COLO668 (cell line): Measurements from ENCODE around the gene MOB3A.
"Not testable (repeated sequence)": the region's sequence is repeated elsewhere in the genome, so short reads cannot be mapped to it uniquely, and the experiment has no call there.

Experiments
- DNase-seq: peaks from one replicate; lab custom pipeline; 2025; ENCODE audit not compliant: unreplicated experiment; lab: John Stamatoyannopoulos, UW

MOB3A gene

DNA sequence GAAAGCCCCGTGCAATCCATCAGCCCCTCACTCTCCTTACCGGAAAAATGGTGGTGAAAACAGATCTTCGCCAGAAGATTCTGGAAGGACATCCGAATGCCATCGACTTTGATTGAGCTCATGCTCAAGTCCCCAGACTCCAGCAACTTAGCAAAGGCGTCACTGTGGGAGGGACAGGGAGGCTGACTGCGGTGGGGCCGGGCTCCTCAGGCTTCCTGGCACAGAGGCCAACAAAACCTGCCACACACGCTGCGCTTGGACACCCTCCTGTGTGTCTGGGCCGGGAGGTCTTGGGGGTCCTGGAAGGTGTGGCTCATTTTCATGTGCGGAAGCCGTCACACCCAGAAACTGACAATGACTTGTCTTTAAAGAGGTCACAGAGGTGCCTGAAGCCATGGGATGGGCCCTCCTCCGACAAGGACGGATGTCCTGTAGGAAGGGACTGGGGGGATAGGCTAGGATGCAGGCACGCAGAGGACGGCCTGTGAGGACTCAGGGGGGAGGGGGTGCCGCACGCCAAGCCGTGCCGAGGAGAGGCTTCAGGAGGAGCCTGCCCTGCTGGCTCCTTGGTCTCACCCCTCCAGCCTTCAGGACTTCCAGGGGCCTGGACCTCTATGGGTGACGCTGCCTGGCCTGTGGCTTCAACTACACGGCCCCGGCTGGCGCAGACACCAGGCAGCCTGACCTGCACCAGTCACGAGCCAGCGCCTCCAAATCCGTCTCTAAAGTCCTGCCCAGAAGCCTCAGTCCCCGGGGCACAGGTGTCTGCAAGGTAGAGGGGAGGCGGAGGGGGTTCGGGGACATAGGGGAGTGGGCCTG, 13.1 kb upstream of the MOB3A start:
- no peak for DNase-seq

DNA sequence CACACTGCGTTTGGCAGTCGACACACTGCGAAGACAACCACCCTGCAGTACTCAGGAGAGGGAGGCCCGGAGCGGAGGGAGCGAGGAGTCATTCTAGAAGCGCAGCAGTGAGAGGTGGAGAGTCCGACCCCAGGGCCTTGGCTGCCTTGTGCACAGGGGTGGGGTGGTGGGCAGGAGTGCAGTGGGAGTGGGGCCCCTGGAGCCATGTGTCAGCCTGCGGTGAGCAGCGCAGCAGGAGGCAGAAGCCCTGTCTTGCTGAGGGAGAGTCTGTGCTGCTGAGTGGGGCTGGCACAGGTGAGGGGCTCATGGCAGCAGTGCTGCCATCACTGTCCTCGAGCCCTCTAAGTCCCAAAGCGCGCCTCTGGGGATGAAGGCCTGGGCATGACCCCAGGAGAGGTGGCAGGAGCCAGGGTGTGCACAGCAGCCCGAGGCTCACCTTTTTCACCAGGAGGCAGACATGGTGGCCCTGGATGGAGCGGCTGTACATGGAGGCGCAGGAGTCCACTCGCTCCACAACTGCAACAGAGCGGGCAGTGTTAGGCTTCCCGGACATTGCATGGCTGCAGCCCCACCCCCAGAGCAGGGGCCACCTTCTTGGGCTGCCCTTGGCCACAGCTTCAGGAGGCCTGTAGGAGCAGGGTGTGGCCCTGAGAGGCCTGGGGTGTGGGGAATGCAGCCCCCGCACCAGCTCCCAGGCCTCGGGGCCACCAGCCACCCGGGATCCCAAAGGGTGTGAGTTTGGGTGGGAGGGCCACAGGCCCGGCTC, 12.3 kb upstream of the MOB3A start:
- DNase-seq: no peak

DNA sequence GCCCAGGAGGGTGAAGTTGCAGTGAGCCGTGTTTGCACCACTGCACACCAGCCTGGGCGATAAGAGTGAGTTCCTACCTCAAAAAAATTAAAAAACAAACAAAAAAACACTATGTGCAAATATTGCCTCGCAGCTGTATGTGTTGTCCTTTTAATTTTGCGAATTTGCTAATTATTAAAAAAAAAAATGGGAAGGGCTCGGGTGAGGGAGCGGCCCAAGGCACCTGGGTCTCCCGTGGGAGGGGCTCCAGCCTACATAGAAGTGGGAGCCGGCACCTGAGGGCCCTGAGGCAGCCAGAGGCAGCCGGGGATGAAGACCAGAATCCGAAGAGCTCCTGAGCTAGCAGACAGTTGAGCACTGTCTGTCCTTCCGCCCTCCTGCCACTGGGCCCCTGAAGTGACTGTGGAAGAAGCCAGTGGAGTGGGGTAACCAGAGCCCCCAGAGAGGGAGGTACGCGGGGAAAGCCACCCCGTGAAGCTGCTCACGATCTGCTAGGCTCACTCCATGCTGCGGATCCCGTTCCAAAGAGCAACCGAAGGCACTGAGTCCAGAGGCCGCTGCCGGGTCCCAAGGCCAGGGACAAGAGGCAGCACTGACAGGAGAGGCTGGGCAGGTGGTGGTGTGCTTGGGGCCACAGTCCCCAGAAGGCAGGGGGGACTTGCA, 7.0 kb upstream of the MOB3A start:
- DNase-seq: no peak

DNA sequence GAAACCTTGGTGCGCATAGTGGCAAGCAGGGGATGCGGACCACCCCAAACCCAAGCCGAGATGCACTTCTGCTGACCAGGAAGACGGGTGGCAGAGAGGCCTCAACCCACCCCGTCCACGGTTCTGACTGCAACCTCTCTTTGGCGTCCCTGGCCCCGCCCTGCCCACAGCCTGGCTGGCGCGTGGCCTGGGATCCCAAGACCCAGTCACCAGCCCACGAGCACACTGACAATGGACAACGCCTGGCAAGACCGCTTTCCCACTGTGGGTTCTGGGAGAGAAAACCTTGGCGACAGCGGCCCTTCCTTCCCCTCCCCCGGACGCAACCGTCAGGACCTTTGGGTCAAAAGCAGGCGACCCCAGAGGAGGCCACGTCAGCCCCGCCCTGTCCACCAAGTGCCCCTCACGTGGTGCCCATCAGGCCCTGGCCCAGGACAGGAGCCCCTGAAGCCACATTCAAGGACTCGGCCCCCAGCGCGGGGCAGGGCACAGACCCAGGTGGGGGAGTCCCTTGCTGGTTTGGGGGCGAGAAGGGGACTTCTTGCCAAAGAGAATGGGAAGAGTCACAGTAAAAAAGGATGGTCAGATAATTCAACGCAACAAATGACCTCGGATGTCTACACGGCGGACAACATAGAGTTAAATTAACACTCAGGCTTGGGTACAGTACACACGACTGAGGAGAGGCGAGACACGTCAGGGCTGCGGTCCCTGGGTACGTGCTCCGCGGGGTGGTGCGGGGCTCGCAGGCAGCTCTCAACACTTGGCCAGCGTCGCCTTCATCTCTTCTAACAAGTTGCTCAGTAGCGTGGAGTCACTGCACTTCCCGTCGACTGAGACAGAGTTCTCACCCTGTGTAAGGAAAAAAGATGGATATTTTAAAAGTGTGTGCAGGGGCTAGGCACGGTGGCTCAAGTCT, 5.5 kb upstream of the MOB3A start:
- no peak for DNase-seq

DNA sequence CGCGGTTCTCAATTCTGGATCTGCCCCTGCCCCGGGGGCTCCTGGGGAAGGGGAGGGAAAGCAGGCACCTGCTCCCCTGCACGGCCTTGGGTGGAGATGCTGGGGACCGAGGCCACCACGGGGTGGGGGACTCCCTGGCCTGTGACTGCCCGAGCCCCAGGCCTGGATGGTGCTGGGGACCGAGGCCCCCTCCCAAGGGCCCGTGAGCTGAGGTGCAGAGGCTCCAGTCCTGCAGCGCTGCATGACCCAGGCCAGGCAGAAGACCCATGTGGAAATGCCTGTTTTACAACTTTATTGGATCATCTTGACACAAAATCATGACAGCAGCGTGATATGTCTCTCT, 4.6 kb upstream of the MOB3A start:
- DNase-seq: no peak

DNA sequence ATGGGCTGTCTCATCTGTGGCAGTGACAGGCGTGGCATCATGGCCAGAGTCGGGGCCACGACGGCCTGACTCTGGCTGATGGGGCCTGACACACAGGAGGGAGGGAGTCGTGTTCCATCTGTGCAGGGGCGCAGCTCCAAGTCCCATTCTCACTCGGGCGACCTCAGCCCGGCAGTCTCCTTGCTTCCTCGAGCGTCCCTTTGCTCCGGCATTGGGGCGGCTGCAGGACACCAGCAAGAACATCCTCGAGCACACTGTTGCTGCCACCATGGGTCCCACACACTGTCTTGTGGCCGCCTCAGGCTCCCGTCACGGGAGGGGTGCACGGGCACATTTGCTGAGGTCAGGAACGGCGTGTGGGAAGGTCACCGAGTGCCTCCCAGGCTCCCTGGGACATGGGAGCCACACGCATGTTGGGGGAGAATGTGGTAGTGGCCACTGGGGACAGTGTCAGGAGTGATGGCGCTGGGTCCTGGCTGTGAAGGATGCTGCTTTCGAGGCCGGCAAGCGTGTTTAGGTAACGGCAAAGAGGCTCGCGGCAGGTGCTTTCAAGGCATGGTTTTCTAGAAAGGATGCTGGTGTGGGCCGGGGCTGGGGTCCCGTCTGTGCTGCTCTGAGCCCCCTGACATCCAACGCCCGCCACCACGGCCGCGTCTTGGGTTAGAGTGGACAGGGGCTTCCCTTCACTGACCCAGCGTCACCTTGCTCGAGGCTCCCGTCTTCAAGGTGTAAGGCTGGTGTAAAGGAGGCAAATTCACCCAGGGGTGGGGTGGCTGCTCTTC, 4.0 kb upstream of the MOB3A start:
- DNase-seq: no peak

DNA sequence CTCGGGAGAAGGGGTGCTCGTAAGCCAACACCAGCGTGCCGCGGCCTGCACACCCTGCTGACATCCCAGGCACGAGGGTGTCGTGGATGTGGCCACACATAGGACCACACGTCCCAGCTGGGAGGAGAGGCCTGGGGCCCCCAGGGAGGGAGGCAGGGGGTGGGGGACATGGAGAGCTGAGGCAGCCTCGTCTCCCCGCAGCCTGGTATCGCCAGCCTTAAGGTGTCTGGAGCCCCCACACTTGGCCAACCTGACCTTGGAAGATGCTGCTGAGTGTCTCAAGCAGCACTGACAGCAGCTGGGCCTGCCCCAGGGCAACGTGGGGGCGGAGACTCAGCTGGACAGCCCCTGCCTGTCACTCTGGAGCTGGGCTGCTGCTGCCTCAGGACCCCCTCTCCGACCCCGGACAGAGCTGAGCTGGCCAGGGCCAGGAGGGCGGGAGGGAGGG, 3.0 kb upstream of the MOB3A start:
- no peak for DNase-seq

DNA sequence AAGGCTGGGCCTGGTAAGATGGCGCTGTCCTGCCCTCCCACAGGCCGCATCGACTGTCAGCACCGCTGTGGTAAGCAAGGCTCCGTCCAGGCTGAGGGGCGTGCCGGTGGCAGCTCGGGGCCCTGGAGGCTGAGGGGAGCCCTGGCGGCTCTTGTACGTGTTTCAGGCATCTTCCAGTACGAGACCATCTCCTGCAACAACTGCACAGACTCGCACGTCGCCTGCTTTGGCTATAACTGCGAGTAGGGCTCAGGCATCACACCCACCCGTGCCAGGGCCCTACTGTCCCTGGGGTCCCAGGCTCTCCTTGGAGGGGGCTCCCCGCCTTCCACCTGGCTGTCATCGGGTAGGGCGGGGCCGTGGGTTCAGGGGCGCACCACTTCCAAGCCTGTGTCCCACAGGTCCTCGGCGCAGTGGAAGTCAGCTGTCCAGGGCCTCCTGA, 1.8 kb upstream of the MOB3A start:
- peak; percentile 57 for DNase-seq

DNA sequence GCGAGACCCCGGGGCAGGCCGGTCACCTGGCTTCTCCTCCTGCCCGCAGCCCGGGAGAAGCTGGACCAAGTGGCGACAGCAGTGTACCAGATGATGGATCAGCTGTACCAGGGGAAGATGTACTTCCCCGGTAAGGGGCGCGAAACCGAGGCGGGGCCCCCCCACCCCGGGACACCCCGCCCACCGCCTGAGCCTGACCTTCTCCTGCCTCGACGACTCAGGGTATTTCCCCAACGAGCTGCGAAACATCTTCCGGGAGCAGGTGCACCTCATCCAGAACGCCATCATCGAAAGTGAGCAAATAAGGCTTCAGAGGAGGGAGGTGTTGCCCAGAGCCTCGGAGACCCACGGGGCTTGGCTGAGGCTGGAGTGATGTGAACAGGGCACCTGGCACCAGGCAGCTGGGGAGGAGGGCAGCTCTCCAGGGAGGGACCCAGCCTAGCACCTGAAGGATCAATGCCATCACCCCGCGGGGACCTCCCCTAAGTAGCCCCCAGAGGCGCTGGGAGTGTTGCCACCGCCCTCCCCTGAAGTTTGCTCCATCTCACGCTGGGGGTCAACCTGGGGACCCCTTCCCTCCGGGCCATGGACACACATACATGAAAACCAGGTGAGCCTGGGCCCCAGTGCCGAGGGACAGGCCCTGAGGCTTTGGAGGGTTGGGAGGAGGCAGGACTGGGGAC, 1.2 kb upstream of the MOB3A start:
- DNase-seq: peak; percentile 78

DNA sequence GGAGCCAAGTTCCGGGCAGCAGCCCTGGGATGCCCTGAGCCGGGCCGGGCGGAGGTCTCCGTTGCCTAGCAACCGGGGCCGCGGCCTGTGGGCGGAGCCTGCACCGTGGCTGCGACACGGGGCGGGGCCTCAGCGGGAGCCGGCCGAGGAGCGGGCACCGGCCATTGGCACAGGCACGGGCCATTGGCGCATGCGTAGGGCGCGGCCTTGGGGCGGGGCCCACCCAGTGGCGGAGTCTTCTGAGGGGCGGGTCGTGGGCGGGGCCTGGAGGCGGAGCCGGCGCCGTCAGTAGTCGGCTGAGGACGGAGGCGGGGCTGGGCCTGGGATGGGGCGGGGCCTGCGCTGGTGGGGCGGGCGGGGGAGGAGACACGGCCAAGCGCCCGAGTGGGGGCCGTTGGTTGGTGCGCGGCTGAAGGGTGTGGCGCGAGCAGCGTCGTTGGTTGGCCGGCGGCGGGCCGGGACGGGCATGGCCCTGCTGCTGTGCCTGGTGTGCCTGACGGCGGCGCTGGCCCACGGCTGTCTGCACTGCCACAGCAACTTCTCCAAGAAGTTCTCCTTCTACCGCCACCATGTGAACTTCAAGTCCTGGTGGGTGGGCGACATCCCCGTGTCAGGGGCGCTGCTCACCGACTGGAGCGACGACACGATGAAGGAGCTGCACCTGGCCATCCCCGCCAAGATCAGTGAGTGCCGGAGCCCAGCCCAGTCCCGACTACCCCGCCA, 515 bp upstream of the MOB3A start, which contains the start of gene IZUMO4:
IZUMO4 (plus strand) TSS at position 436 of the 723 bp plus-strand sequence; CDS start at position 467, 31 bp downstream.
- peak; percentile 98 for DNase-seq

DNA sequence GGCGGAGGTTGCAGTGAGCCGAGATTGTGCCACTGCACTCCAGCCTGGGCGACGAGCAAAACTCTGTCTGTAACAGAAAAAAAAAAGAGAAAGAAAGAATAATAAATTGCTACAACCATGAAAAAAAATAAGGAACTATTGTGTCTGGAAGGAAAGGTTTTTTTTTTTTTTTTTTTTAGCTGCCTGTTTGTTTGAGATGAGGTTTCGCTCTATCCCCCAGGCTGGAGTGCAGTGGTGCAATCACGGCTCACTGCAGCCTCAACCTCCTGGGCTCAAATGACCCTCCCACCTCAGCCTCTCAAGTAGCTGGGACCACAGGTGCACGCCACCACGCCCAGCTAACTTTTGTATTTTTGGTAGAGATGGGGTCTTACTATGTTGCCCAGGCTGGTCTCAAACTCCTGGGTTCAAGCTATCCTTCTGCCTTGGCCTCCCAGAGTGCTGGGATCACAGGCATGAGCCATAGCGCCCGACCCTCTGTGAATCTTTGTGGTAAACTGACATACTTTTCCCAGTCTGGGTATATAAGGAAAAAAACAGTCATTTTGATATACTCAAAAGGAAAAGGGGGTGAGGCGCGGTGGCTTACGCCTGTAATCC, 4.1 kb downstream of the MOB3A start:
- not testable (repeated sequence) for DNase-seq

DNA sequence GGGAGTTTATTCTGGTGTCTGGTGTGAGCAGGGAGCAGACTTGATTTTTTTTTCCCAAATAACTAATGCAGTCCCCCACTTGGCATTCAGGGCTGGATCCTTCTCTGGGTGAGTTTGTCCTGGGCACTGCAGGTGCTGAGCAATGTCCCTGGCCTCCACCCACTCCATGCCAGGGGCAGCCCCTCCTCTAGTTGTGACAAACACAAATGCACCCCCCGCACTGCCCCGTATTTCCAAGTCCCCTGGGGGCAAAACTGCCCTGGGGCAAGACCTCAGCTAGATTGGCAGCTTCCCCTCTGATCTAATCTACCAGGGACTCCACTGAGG, 6.4 kb downstream of the MOB3A start:
- no peak for DNase-seq

DNA sequence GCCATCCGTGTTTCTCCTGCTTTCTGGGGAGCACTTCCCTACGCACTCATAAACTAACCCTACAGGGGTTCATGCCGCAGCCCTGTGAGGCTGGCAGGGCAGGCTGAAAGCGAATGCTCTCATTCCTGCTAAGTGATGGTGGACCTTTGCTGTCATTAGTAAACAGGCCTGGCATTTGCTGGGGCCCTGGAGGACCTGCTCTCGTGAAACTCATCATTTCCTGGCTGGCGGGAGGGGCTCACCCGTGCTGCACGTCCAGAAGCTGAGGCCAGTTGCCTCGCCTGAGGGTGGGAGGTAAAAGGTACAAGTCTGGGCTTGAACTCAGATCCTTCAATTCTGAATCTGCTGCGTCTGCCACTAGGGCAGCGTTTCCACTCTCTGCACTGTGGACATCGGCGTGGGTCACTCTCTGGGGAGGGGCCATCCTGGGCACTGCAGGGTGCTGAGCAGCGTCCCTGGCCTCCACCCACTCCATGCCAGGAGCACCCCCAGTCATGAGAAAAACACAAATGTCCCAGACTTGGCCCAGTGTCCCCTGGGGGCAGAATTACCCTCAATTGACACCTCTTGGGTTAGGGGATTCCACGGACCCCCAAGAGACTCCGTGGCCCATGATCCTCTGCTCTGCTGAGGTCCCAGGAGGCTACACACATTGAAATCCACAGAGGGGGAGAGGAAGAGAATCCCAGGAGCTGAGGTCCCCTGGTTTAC, 7.0 kb downstream of the MOB3A start:
- peak; percentile 22 for DNase-seq

DNA sequence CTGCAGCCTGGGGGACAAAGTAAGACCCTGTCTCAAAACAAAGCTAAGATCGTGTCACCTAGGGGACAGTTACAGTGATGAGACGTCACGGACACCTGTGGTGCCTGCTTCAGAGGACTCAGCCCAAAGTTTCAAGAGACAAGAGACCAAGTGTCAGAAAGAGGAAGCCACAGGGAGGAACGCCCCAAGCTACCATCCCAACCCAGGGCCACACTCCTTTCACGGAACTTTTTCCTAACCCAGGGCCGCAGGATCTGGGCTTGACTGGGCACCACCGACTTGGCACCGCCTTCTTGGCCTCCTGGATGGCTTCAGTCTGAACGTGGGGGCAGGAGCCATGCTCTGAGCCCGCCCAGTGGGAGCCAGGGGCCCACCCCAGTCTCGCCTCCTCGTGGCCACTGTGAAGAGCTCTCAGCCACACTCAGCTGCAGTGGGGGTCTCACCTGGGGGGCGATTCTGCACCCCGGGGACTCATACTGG, 8.5 kb downstream of the MOB3A start:
- DNase-seq: no peak

DNA sequence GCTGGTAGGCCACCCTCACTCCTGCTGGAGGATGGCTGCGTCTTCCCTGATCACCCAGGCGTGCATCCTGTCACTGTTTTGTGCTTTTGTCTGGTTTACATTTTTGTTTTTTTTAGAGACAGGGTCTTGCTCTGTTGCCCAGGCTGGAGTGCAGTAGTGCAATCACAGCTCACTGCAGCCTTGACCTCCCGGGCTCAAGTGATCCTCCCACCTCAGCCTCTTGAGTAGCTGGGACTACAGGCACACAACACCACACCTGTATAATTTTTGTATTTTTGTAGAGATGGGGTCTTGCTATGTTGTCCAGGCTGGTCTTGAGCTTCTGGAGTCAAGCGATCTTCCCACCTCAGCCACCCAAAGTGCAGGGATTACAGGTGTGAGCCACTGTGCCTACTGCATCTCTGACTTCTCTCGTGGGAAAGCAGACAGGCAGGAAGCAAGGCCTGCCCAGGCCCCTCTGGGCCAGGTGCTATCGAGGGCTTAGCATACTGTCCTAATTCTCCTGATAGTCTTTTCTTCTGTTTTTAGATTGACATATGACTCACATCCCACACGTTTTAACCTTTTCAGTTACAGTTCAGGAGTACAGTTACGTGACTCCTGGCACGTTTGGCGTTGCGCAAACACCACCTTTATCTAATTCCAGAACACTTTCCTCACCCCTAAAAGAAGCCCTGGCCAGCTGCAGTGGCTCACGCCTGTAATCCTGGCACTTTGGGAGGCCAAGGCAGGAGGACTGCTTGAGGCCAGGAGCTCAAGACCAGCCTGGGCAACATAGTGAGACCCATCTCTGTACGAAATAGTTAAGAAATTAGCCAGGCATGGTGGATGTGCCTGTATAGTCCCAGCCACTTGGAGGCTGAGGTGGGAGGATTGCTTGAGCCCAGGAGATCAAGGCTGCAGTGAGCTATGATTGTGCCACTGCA, 9.2 kb downstream of the MOB3A start:
- DNase-seq: peak; percentile 31

DNA sequence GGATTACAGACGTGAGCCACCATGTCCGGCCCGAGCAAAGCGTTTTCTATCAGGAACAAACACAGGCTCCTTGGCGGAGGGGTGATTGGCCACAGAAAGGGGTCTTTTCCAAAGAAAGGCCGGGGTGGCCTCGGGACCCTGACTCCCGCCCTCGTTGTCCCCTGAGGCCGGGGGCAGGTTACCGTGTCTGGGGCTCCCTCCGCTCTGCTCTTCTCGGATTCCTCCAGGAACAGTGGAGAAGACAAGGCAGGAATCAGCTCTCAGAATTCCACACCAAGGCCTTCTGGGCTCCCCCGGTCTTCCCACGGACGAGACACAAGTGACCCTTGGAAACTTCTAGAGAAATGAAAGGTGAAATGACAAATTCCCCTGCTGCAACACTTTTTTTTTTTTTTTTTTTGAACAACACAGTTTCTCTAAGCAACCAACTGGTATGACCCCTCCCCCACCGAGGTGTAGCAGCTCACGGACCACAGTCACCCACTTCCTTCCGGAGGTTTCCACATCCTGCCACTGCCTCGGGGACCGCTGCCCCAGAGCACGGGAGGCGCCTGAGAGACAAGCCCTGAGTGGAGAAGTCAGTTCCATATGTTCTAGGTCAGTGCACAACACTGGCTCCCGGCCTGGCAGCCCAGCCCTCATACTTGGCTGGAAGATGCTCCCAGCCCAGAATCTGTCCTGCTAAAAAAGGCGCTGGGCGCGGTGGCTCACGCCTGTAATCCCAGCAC, 11.0 kb downstream of the MOB3A start:
- DNase-seq: no peak
